ENCODE measurements around the gene RPIA. TPM values are rescaled to one million over a fixed set of nuclear protein-coding genes. Genes with fewer than 3 reads are reported as not detected.

The RPIA gene
- total and polyA plus RNA-seq, 2 of the 4 experiments (the other 2 are of a cell fraction) = 4.1 to 8.6 TPM

- dilution Hi-C loops (cut with HindIII; ENCODE audit: low sequenced_read_pairs, unreplicated experiment) (no loop called here), intact Hi-C loops (cut with micrococcal nuclease) (loop anchor here (5.0 kb wide), 1 partner anchor 52 kb away; no protein-coding TSS in a partner anchor), in situ Hi-C loops (cut with MboI; ENCODE audit: low sequenced_read_pairs) (loop anchor here (25.0 kb wide), 2 partner anchors 467 to 592 kb away; partner anchors contain the start of genes KRCC1 and SMYD1)
- POLR2A ChIA-PET (ENCODE audit: unreplicated experiment) = no interaction called here
- BruUV-seq (replicated peaks) = no TSS peak
- Histone ChIP-seq H2BK120ac (ENCODE audit: low read depth, low read length) (no peak overlapping the region), H2BK15ac (ENCODE audit: low read depth, low read length) (no peak overlapping the region), H3K4me2 (ENCODE audit: low read depth, low read length) (no peak overlapping the region), H3K36me3 (ENCODE audit: control insufficient read depth, insufficient read depth, low read length) (no peaks in the 10 kb centered on the region), H3K4me1 (ENCODE audit: control insufficient read depth, insufficient read depth, low read length) (peaks cover 12% of the 10 kb centered on the region), H3K79me1 (ENCODE audit: low read depth in 1 of 2, low read length in 2 of 2) (no peaks in the 10 kb centered on the region), H3K4ac (ENCODE audit: low read depth, low read length) (no peak overlapping the region), H2AFZ (replicated peaks; ENCODE audit: low read length, poor library complexity) (no peak overlapping the region), H4K91ac (ENCODE audit: insufficient read depth, low read depth, low read length) (no peak overlapping the region), H3K9ac (ENCODE audit: low read depth, low read length) (no peak overlapping the region), H2BK20ac (ENCODE audit: low read depth, low read length) (no peak overlapping the region), H4K20me1 (ENCODE audit: insufficient read depth, low read length) (no peaks in the 10 kb centered on the region), H3K4me3 (ENCODE audit: insufficient read depth, low read depth, low read length) (no peak overlapping the region), H3K56ac (ENCODE audit: extremely low read depth, insufficient read depth, low read length) (no peak overlapping the region), H2AK5ac (ENCODE audit: low read depth, low read length) (no peak overlapping the region), H3K27ac (ENCODE audit: insufficient read depth, low read length) (peak overlapping the region; percentile 60; the same call in 1 of the 2 replicates), H2AK9ac (replicated peaks; ENCODE audit: low read depth, low read length, poor library complexity) (no peak overlapping the region), H3K14ac (replicated peaks; ENCODE audit: low read depth, low read length) (no peak overlapping the region), H3K9me1 (ENCODE audit: insufficient read depth, low read length) (no peaks in the 10 kb centered on the region; the same call in 1 of the 2 replicates), H4K8ac (ENCODE audit: low read depth in 2 of 2, low read length in 2 of 2) (no peak overlapping the region), H2BK5ac (ENCODE audit: low read depth, low read length, poor library complexity, severe bottlenecking) (peak overlapping the region; percentile 35), H3K27me3 (ENCODE audit: control insufficient read depth, insufficient read depth, low read length) (no peaks in the 10 kb centered on the region), H3K18ac (ENCODE audit: low read depth, low read length) (no peak overlapping the region), H3K9me3 (ENCODE audit: control insufficient read depth, insufficient read depth, low read length) (no peaks in the 10 kb centered on the region), H3K23ac (ENCODE audit: low read depth, low read length) (no peak overlapping the region), H4K5ac (ENCODE audit: low read depth, low read length) (no peak overlapping the region)
- CTCF ChIA-PET = no interaction called here
- no CpG with 5 or more reads among the region's 2 CpGs for whole genome bisulfite sequencing, 2 experiments (ENCODE audit: extremely low coverage in 2 of 2, insufficient read length in 1 of 2)
- TF ChIP-seq CHD1 (IDR thresholded peaks at IDR 0.05; ENCODE audit: low read depth, low read length) = no peak
- no peak for TF ChIP-seq MAZ (IDR thresholded peaks at IDR 0.05; ENCODE audit: borderline replicate concordance, low read depth, low read length)
- TF ChIP-seq RAD21 (IDR thresholded peaks at IDR 0.05; ENCODE audit: low read length) = no peak
- TF ChIP-seq MAFK (IDR thresholded peaks at IDR 0.05; ENCODE audit: low read depth, low read length) = peak; percentile 26; the same call in 1 of the 2 replicates
- TF ChIP-seq FOS (IDR thresholded peaks at IDR 0.05; ENCODE audit: low read depth, low read length) = peak; percentile 36; the same call in 1 of the 2 replicates
- no peak for TF ChIP-seq USF2 (IDR thresholded peaks at IDR 0.05; ENCODE audit: low read depth, low read length)
- TF ChIP-seq CEBPB (IDR thresholded peaks at IDR 0.05; ENCODE audit: low read depth, low read length) = peak; percentile 97
- TF ChIP-seq POLR2A (IDR thresholded peaks at IDR 0.05; ENCODE audit: low read depth, low read length) = no peak
- no peak for TF ChIP-seq CTCF (conservative IDR thresholded peaks at IDR 0.05; ENCODE audit: low read depth, low read length)
- TF ChIP-seq MXI1 (IDR thresholded peaks at IDR 0.05; ENCODE audit: borderline replicate concordance, low read depth, low read length) = no peak
- TF ChIP-seq, protein P1, sequence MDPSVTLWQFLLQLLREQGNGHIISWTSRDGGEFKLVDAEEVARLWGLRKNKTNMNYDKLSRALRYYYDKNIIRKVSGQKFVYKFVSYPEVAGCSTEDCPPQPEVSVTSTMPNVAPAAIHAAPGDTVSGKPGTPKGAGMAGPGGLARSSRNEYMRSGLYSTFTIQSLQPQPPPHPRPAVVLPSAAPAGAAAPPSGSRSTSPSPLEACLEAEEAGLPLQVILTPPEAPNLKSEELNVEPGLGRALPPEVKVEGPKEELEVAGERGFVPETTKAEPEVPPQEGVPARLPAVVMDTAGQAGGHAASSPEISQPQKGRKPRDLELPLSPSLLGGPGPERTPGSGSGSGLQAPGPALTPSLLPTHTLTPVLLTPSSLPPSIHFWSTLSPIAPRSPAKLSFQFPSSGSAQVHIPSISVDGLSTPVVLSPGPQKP (IDR thresholded peaks at IDR 0.05; ENCODE audit: borderline replicate concordance, low read depth, low read length) = no peak
- ATAC-seq (ENCODE audit: low read depth) (peak; percentile 31), DNase-seq (peak; percentile 85)
Observed at GRCh38 chr2:88654714-88655113, 36.8 kb upstream of the RPIA start.
